Uterus (tissue), 4 donors: ENCODE measurements around the gene PCDHB11. TPM values are rescaled to one million over a fixed set of nuclear protein-coding genes. Genes with fewer than 3 reads are reported as not detected.
A peak's percentile ranks its signal among the peaks of the same experiment; 100 is the strongest.
"Not testable (repeated sequence)": the region's sequence is repeated elsewhere in the genome, so short reads cannot be mapped to it uniquely, and the experiment has no call there.

Experiments used
- DNase-seq, 2 donors: peaks; one replicate each; pipeline ENCODE4 v3.0.0-alpha.2; 2019 to 2020
- H3K27ac ChIP-seq, 2 donors: fragments of 200-600 bp; sonication (generic); 1 replicate in 1 of 2; 2 replicates in 1 of 2; pipeline ENCODE4 v1.5.1; 2016 to 2018
- H3K27me3 ChIP-seq, 2 donors: fragments of 200-600 bp; sonication (generic); one replicate each; pipeline ENCODE4 v1.5.1; 2018 to 2019; ENCODE audit warnings: control low read depth in 1 of 2
- H3K36me3 ChIP-seq, 2 donors: fragments of 200-600 bp; sonication (generic); one replicate each; pipeline ENCODE4 v1.5.1; 2019; ENCODE audit warnings: control low read depth in 1 of 2
- H3K4me1 ChIP-seq, 2 donors: fragments of 200-600 bp; sonication (generic); one replicate each; pipeline ENCODE4 v1.5.1; 2018 to 2019; ENCODE audit warnings: control low read depth in 1 of 2
- H3K4me3 ChIP-seq, 2 donors: fragments of 200-600 bp; sonication (generic); 1 replicate in 1 of 2; 2 replicates in 1 of 2; pipeline ENCODE4 v1.5.1; 2018 to 2019; ENCODE audit warnings: mild to moderate bottlenecking in 1 of 2
- H3K9me3 ChIP-seq, 2 donors: fragments of 200-600 bp; sonication (generic); one replicate each; pipeline ENCODE4 v1.5.1; 2019; ENCODE audit warnings: control low read depth in 1 of 2
- POLR2A ChIP-seq, 2 donors: fragments of 450-650 bp; IDR thresholded peaks; one replicate each; pipeline ENCODE4 v1.6.1; 2016; ENCODE audit warnings: antibody characterized with exemption in 2 of 2, mild to moderate bottlenecking in 1 of 2, moderate library complexity in 1 of 2
- intact Hi-C: fragments of 100-400 bp; cut with DNase I; formaldehyde crosslinking; loops from one replicate; pipeline ENCODE4 v1.15.1; 2023; ENCODE audit warnings: low total_unique reads
- total RNA-seq, 4 donors: library from RNA; depleted of rRNA in 3 of 4; stranded (reverse); fragments of >200 nt in 3 of 4; gene quantifications; one replicate each; pipeline versions ENCODE4 v1.1.0 to v1.2.4, GENCODE V29; 2014 to 2023
- TF ChIP-seq, protein P1 (sequence below), 4 experiments: fragments of 200-600 bp in 2 of 4; fragments of 450-650 bp in 2 of 4; sonication (generic) in 2 of 4; IDR thresholded peaks; one replicate each; pipeline ENCODE4 v1.5.1; 2016 to 2019; ENCODE audit warnings: antibody characterized with exemption in 4 of 4, mild to moderate bottlenecking in 2 of 4, moderate library complexity in 1 of 4
- donor health status: DM: yes; HTN: yes; CAD: no.

Gene PCDHB11
- total RNA-seq, 4 donors from 2014 or later = 2.4 to 9.8 (median 6.9) TPM

DNA sequence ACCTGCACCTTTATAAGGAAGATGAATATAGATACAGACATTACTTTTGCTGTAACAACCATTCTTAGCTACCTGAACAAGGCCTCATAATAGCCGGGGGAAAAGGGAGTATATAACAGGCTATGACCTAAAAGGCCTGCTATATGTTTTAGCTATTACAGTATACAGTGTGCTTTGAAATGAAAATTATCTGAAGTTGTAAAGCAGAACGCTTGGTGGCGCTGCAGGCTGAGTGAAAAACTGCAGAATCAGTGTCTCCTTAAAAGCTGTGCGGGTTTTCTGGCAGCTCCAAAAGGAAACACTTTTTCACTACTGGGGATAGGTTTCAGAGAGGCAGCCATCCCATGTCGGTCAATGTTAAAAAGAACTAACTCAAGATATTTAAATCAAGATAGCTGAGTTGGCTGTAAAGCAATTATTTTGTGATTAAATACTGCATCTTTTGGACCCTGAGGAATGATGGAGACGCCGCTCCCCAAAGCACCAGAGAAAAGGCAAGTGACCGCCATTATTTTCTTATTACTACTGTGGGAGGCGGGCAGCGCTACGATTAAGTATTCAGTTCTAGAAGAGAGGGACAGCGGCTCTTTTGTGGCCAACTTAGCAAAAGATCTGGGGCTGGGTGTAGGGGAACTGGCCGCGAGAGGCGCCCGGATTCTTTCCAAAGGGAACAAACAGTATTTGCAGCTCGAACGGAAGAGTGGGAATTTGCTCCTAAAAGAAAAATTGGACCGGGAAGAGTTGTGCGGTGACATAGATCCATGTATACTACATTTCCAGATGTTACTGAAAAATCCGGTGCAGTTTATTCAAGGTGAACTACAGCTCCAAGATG, 43.7 kb upstream of the PCDHB11 start:
- no peaks in the 10 kb centered on the region for H3K36me3 ChIP-seq
- intact Hi-C loops = no loop called here
- H3K27me3 ChIP-seq = no peaks in the 10 kb centered on the region
- no peak overlapping the region for H3K4me3 ChIP-seq
- no peak overlapping the region for H3K27ac ChIP-seq
- DNase-seq = no peak
- TF ChIP-seq, protein P1, sequence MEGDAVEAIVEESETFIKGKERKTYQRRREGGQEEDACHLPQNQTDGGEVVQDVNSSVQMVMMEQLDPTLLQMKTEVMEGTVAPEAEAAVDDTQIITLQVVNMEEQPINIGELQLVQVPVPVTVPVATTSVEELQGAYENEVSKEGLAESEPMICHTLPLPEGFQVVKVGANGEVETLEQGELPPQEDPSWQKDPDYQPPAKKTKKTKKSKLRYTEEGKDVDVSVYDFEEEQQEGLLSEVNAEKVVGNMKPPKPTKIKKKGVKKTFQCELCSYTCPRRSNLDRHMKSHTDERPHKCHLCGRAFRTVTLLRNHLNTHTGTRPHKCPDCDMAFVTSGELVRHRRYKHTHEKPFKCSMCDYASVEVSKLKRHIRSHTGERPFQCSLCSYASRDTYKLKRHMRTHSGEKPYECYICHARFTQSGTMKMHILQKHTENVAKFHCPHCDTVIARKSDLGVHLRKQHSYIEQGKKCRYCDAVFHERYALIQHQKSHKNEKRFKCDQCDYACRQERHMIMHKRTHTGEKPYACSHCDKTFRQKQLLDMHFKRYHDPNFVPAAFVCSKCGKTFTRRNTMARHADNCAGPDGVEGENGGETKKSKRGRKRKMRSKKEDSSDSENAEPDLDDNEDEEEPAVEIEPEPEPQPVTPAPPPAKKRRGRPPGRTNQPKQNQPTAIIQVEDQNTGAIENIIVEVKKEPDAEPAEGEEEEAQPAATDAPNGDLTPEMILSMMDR (IDR thresholded peaks at IDR 0.05) = no peak
- TF ChIP-seq POLR2A (IDR thresholded peaks at IDR 0.05) = no peak
- H3K4me1 ChIP-seq = no peaks in the 10 kb centered on the region
- H3K9me3 ChIP-seq = peaks cover 0 to 53% of the 10 kb centered on the region in 2 donors

DNA sequence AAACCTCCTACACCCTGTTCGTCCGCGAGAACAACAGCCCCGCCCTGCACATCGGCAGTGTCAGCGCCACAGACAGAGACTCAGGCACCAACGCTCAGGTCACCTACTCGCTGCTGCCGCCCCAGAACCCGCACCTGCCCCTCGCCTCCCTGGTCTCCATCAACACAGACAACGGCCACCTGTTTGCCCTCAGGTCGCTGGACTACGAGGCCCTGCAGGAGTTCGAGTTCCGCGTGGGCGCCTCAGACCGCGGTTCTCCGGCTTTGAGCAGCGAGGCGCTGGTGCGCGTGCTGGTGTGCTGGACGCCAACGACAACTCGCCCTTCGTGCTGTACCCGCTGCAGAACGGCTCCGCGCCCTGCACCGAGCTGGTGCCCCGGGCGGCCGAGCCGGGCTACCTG, 42.1 kb upstream of the PCDHB11 start:
- H3K36me3 ChIP-seq, H3K4me1 ChIP-seq, H3K4me3 ChIP-seq, intact Hi-C loops, H3K27me3 ChIP-seq, DNase-seq, H3K27ac ChIP-seq: not testable (repeated sequence)
- peaks cover 0 to 44% of the 10 kb centered on the region in 2 donors for H3K9me3 ChIP-seq

DNA sequence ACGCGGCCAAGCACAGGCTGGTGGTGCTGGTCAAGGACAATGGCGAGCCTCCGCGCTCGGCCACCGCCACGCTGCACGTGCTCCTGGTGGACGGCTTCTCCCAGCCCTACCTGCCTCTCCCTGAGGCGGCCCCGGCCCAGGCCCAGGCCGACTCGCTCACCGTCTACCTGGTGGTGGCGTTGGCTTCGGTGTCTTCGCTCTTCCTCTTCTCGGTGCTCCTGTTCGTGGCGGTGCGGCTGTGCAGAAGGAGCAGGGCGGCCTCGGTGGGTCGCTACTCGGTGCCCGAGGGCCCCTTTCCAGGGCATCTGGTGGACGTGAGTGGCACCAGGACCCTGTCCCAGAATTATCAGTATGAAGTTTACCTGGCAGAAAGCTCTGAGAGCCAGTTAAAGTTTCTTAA, 41.5 kb upstream of the PCDHB11 start:
- intact Hi-C loops, H3K27me3 ChIP-seq, H3K4me3 ChIP-seq, H3K4me1 ChIP-seq, H3K36me3 ChIP-seq, DNase-seq, H3K27ac ChIP-seq: not testable (repeated sequence)
- peaks cover 0 to 40% of the 10 kb centered on the region in 2 donors for H3K9me3 ChIP-seq

DNA sequence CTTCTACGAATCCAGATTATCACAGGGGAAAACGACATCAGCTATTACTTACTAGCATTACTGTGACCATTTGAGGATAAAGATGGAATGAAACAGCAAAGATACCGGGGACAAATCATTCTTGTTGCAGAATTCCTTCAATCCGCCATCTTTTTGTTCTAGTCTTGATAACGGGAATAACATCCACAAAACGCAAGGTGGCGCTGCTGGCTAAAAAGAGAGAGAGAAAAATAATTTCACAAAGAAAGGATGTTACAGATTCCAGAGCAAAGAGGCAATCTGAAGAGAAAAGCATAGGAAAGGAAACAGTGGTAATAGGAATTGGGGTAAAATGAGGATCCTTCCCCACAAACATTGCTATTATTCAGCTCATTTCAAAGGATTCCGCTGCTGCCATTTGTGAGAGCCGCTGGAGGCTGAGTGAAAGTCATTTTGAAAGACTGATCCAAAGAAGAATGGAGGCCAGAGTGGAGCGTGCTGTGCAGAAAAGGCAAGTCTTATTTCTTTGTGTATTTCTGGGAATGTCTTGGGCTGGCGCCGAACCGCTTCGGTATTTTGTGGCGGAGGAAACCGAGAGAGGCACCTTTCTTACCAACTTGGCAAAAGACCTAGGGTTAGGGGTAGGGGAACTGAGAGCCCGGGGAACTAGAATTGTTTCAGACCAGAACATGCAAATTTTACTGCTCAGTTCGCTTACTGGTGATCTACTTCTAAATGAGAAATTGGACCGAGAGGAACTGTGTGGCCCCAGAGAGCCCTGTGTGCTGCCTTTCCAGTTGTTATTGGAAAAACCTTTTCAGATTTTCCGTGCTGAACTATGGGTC, 26.8 kb upstream of the PCDHB11 start, which contains the start of gene PCDHB7:
Gene PCDHB7, plus strand, starts transcription at position 264 of the 824 bp plus-strand sequence. Its CDS starts 192 bp downstream, at position 456.
- intact Hi-C loops = no loop called here
- TF ChIP-seq, protein P1 (IDR thresholded peaks at IDR 0.05) = peak in 1 of 4 experiments; percentile 25
- no peak for TF ChIP-seq POLR2A (IDR thresholded peaks at IDR 0.05)
- peaks cover 0 to 5% of the 10 kb centered on the region in 2 donors for H3K27me3 ChIP-seq
- H3K36me3 ChIP-seq = no peaks in the 10 kb centered on the region
- peak within 1 kb of the TSS in 1 of 2 donors; percentile 5 for H3K4me3 ChIP-seq
- no peaks in the 10 kb centered on the region for H3K4me1 ChIP-seq
- H3K27ac ChIP-seq = no peak within 1 kb of the TSS
- peaks cover 3 to 29% of the 10 kb centered on the region in 2 donors for H3K9me3 ChIP-seq
- peak in 1 of 2 donors; percentile 34 for DNase-seq

DNA sequence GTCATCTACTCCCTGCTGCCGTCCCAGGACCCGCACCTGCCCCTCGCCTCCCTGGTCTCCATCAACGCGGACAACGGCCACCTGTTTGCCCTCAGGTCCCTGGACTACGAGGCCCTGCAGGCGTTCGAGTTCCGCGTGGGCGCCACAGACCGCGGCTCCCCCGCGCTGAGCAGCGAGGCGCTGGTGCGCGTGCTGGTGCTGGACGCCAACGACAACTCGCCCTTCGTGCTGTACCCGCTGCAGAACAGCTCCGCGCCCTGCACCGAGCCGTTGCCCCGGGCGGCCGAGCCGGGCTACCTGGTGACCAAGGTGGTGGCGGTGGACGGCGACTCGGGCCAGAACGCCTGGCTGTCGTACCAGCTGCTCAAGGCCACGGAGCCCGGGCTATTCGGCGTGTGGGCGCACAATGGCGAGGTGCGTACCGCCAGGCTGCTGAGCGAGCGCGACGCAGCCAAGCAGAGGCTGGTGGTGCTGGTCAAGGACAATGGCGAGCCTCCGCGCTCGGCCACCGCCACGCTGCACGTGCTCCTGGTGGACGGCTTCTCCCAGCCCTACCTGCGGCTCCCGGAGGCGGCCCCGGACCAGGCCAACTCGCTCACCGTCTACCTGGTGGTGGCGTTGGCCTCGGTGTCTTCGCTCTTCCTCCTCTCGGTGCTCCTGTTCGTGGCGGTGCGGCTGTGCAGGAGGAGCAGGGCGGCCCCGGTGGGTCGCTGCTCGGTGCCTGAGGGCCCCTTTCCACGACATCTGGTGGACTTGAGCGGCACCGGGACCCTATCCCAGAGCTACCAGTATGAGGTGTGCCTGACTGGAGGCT, 24.9 kb upstream of the PCDHB11 start:
- H3K27me3 ChIP-seq, intact Hi-C loops: not testable (repeated sequence)

DNA sequence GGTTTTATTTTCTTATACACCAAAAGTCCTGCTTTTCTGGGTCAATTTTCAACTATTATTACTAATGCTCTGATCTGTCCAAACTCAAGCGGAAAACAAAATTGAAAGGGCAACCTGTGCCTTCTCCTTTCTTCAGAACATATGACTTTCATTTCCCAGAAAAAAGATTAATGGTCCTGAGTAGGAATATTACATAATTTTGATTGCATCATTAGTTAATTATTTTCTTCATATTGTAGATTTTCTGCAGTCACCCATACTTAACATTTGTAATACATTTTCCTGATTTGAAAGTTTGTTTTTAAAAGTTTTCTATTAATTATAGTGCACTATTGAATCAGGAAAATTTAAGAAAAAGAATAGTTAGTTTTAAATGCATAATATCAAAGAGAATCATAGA, 23.5 kb upstream of the PCDHB11 start:
- no peaks in the 10 kb centered on the region for H3K4me1 ChIP-seq
- no peak overlapping the region for H3K4me3 ChIP-seq
- no peak overlapping the region for H3K27ac ChIP-seq
- H3K36me3 ChIP-seq = no peaks in the 10 kb centered on the region
- DNase-seq = no peak
- intact Hi-C loops = no loop called here
- H3K9me3 ChIP-seq = peaks cover 3 to 38% of the 10 kb centered on the region in 2 donors
- TF ChIP-seq, protein P1 (IDR thresholded peaks at IDR 0.05) = no peak
- no peak for TF ChIP-seq POLR2A (IDR thresholded peaks at IDR 0.05)
- H3K27me3 ChIP-seq = peaks cover 0 to 5% of the 10 kb centered on the region in 2 donors

More for the DNA sequence above, 24.9 kb upstream of the PCDHB11 start:
- H3K27ac ChIP-seq, DNase-seq, H3K4me3 ChIP-seq, H3K36me3 ChIP-seq, H3K4me1 ChIP-seq: not testable (repeated sequence)
- peaks cover 3 to 38% of the 10 kb centered on the region in 2 donors for H3K9me3 ChIP-seq

DNA sequence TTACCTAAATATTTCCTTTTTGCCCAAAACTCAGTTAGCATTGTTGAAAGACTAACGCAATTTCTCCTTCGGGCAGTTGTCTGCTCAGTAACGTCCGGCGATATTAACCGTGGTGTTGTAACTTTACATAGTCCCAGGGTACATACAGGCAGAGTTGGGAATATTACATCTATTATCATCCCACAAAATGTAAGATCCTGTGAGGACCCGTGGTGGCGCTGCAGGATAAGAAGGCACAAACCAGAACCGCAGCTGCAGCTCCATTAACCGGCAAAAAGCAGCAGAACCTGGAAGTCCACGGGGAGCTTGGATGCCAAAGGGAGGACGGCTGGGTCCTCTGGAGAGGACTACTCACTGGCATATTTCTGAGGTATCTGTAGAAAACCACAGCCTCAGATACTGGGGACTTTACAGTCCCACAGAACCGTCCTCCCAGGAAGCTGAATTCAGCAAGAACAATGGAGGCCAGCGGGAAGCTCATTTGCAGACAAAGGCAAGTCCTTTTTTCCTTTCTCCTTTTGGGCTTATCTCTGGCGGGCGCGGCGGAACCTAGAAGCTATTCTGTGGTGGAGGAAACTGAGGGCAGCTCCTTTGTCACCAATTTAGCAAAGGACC, 21.7 kb upstream of the PCDHB11 start, which contains the start of gene PCDHB8:
Gene PCDHB8, plus strand, starts transcription at position 214 of the 615 bp plus-strand sequence. Its CDS starts 245 bp downstream, at position 459.
- H3K27ac ChIP-seq, DNase-seq, H3K36me3 ChIP-seq, intact Hi-C loops, H3K4me1 ChIP-seq, H3K4me3 ChIP-seq, H3K27me3 ChIP-seq: not testable (repeated sequence)
- H3K9me3 ChIP-seq = peaks cover 3 to 42% of the 10 kb centered on the region in 2 donors

DNA sequence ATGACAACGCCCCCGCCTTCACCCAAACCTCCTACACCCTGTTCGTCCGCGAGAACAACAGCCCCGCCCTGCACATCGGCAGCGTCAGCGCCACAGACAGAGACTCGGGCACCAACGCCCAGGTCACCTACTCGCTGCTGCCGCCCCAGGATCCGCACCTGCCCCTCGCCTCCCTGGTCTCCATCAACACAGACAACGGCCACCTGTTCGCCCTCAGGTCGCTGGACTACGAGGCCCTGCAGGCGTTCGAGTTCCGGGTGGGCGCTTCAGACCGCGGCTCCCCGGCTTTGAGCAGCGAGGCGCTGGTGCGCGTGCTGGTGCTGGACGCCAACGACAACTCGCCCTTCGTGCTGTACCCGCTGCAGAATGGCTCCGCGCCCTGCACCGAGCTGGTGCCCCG, 20.1 kb upstream of the PCDHB11 start:
- H3K27me3 ChIP-seq, H3K4me1 ChIP-seq, H3K4me3 ChIP-seq, H3K27ac ChIP-seq, DNase-seq, H3K36me3 ChIP-seq, intact Hi-C loops: not testable (repeated sequence)
- peaks cover 3 to 54% of the 10 kb centered on the region in 2 donors for H3K9me3 ChIP-seq
